Suppressor macrophage (primary cell): ENCODE measurements around the gene STRIP1.
"Not testable (repeated sequence)": the region's sequence is repeated elsewhere in the genome, so short reads cannot be mapped to it uniquely, and the experiment has no call there.

Source experiments
- DNase-seq, 4 experiments: peaks; one replicate each; pipeline ENCODE4 v3.0.0-alpha.2; 2020 to 2022

STRIP1 gene

GRCh38 chr1:110011527-110012041, 22.8 kb upstream of the STRIP1 start:
- peak; percentile 55 to 76 (median 72) for DNase-seq

- peak in 1 of 4 experiments; percentile 11 for DNase-seq
Observed at GRCh38 chr1:110012100-110012780, 22.2 kb upstream of the STRIP1 start.

DNA sequence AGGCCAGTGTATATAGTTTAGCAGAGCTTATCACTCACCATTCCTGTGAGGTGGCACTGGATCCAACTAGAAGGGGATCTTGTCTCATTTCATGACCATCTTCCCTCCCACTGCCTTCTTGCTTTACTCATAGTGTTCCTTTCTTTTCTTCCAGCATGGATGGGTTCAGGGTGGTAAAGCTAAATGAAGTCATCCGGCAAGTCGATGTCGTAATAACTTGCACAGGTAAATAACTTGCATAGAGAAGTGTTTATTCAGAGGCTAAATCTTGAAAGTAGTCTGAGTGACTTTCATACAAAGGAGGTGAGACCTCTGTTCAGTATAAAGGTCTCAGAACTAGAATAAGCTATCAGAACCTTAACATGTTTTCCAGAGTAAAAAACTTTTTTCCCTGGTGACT, 16.6 kb upstream of the STRIP1 start:
- DNase-seq: no peak

DNA sequence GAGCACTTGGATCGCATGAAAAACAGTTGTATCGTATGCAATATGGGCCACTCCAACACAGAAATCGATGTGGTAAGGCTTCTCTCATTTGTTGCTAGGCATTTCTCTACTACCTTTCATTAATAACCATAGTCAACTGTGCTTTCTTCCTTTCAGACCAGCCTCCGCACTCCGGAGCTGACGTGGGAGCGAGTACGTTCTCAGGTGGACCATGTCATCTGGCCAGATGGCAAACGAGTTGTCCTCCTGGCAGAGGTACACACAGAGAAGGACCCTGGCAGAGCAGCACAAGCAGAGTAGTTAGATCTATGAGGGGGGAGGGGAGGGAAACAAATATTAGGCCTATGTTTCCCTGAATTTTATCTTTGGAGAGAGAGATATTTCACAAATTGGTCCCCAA, 16.0 kb upstream of the STRIP1 start:
- DNase-seq: no peak

GRCh38 chr1:110019770-110020169, 14.7 kb upstream of the STRIP1 start:
- no peak for DNase-seq

DNA sequence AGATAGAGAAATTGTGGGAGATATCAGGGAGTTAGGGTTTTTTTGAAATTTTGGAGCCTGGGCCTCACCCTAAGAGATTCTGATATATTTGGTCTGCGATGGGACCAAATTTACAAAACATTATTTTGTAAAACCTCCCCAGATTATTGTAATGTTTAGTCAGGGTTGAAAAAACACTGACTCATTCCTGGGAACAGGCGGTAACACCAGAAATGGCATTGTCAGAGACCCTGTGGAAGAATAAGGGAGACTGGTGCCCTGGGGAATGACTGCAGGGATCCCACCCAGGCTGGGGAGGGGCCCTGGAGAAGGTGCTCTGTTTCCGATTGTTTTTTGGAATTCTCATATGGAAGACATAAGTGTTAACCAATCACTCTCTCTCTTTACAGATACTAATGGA, 13.1 kb upstream of the STRIP1 start:
- no peak for DNase-seq

DNA sequence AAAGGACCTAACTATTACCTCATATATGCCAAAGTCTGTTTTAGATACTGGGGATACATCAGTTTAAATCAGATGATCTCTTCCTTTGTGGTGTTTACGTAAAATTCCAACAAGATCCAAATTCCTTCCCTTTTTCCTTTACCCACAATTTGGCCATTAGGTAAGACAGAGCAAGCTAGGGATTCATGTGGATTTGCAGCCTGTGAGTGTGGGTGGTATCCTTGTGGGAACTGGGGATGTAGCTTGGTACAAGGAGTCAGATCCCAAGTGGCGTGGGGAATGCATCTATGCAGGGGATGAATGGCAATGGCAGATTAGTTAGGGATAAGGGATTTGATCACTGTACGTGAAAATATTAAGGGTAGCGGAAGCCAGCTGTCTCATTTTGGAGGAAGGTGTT, 9.8 kb upstream of the STRIP1 start:
- no peak for DNase-seq

GRCh38 chr1:110030687-110031086, 3.7 kb upstream of the STRIP1 start:
- DNase-seq: not testable (repeated sequence)

DNA sequence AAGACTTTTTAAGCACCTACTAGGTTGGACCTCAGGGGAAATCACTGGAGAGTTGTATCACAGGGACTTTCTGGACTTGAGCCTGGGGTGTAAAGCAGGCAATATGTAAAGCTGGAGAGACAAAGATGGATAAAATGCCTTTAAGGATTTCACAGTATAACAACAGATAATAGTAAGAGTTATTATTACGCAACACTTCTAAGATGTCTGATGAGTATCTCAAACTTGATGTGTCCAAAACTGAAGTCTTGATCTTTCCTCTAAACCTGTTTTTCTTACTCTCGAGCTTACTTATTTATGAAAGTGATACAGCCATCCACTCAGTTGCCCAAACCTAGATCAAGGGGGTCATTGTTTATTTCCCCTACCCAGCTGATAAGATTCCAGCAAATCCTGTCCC, 2.1 kb upstream of the STRIP1 start:
- no peak for DNase-seq

GRCh38 chr1:110033421-110033820, 1.0 kb upstream of the STRIP1 start:
- DNase-seq: no peak

GRCh38 chr1:110034040-110034450, 379 bp upstream of the STRIP1 start:
- DNase-seq: no peak

- DNase-seq: peak in 2 of 4 experiments; percentile 52 to 72
Observed at GRCh38 chr1:110035236-110035752, 870 bp downstream of the STRIP1 start.

DNA sequence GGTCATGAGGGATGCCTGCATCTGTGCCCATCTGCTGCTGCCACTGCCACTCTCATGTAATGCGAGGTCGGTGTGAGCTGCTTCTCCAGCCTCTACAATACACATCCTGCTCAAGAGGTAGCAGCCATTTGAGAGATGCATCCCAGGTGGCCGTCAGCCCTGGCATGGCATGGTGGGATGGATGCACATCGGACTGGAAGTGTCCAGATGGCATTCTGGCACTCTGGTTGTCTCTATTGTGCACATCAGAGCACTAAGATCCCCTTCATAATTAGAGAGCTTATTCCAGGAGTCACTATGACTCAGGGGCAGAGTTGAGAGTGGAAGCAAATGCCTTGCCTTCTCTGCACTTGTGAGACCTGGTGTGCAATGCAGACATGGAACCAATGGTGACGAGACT, 3.8 kb downstream of the STRIP1 start:
- no peak for DNase-seq

GRCh38 chr1:110039641-110040040, 5.2 kb downstream of the STRIP1 start:
- DNase-seq: no peak

DNA sequence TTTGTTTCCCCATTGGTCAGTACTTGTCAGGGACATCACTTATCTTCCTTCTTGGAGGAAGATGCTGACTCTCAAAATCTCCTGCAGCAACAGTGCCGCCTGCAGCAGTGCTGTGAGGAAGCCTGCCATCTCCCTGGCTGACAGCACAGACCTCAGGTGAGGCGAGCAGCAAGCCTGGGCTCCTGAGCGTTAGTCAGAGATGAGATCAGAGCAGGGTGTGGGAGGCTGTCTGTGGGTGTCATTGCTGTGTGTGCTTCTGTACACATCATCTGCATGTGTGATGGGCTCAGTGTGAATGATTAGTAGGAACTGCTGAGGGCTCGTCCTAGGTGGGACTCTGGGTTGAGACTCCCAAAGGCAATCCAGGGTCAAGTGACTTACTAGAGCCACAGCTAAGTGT, 6.1 kb downstream of the STRIP1 start:
- peak; percentile 64 to 84 (median 76) for DNase-seq

DNA sequence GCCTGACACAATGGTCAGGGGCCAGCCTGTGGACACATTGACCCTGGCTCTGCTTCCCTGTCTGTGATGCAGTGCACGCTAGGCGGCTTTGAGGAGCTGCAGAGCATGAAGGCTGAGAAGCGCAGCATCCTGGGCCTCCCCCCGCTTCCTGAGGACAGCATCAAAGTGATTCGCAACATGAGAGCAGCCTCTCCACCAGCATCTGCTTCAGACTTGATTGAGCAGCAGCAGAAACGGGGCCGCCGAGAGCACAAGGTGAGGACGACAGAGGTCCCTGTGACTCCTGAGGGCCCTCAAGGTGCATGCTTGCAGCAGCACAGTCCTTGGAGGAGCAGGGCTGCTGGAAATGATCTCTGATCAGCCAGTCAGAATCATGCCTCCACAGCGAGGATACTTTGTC, 8.6 kb downstream of the STRIP1 start:
- DNase-seq: no peak

GRCh38 chr1:110047463-110047862, 13.0 kb downstream of the STRIP1 start:
- no peak for DNase-seq

GRCh38 chr1:110048240-110048639, 13.8 kb downstream of the STRIP1 start:
- DNase-seq: no peak

DNA sequence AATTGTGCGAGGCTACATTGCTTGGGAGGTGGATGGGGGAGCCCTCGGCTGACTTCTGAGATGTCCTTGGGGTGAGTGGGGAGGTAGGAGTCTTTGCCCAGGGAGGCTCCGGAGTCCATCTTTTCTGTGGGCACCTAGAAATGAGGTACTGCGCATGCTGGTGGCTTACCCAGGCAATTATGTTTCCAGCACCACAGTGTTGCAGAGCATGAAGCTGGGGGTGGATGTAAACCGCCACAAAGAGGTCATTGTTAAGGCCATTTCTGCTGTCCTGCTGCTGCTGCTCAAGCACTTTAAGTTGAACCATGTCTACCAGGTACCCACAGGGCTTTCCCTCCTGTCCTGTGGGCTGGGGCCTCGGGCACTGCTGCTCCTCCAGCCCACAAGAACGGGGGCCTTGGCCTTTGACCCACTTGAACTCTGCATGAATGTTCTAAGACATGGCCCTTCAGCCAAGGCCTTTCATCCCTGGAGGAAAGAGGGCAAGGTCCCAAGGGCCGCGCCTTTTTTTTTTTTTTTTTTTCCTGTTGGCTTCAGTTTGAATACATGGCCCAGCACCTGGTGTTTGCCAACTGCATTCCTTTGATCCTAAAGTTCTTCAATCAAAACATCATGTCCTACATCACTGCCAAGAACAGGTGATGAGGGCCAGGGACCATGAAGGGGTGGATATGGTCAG, 14.6 kb downstream of the STRIP1 start:
- DNase-seq: no peak

GRCh38 chr1:110049801-110050601, 15.6 kb downstream of the STRIP1 start:
- no peak for DNase-seq

DNA sequence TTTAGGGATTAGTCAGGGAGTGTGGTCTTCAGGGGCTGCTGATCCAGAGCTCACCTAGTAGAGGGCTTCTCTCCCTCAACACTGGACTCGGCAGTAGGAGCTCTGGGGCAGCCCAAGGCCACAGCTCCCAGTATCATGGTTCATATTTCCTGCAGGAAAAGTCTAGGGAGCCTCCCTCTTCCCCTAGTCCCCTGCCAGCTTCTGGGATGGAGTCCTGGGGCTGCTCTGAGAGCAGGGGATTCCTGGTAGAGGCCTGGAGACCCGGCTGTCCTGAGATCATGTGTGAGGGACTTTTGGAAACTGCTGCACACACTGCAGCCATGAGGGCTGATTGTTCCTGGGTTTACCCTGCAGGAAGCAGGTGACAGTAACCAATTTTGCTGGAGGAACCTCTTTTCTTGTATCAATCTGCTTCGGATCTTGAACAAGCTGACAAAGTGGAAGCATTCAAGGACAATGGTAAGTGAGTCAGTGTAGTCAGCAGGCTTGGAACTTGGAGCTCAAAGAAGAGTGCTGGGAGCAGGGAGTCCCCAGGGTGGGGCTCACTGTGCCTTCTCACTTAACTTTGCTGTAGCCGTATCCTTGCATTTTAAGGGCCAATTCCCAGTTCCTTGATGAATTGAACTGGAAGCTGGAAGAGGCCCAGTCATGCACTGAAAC, 16.3 kb downstream of the STRIP1 start:
- no peak for DNase-seq

DNA sequence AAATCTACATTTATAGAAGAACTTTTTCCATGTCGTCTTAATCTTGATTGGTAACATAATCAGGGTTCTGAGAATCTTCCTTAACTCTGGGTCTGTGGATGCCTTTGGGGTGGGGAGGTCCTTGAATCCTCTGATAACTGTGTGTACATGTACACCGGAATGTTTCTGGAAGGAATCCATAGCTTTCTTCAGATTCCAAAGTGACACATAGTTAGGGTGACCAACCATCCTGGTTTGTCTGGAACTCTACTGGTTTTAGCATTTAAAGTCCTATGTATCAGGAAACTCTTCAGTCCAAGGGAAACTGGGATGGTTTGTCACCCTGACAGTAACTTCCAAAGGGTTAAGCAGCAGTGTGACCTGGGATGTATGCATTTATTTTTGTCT, 16.8 kb downstream of the STRIP1 start:
- no peak for DNase-seq
